ENCODE data around the gene FOXN3.

- TF ChIP-seq, protein P1, sequence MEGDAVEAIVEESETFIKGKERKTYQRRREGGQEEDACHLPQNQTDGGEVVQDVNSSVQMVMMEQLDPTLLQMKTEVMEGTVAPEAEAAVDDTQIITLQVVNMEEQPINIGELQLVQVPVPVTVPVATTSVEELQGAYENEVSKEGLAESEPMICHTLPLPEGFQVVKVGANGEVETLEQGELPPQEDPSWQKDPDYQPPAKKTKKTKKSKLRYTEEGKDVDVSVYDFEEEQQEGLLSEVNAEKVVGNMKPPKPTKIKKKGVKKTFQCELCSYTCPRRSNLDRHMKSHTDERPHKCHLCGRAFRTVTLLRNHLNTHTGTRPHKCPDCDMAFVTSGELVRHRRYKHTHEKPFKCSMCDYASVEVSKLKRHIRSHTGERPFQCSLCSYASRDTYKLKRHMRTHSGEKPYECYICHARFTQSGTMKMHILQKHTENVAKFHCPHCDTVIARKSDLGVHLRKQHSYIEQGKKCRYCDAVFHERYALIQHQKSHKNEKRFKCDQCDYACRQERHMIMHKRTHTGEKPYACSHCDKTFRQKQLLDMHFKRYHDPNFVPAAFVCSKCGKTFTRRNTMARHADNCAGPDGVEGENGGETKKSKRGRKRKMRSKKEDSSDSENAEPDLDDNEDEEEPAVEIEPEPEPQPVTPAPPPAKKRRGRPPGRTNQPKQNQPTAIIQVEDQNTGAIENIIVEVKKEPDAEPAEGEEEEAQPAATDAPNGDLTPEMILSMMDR (IDR thresholded peaks at IDR 0.05; ENCODE audit: extremely low read depth in 1 of 2, insufficient read depth in 1 of 2, low read depth in 1 of 2, low read length in 2 of 2), result no peak
- no peak for TF ChIP-seq GATA2 (IDR thresholded peaks at IDR 0.05; ENCODE audit: insufficient read depth, insufficient read length, low read depth, low read length)
These were observed 166.9 kb downstream of the FOXN3 start for GRCh38 chr14:89249972-89250654.
